Breast epithelium (tissue), 3 donors: Measurements from ENCODE around the gene TVP23A.

ENCODE experiments used
- POLR2A ChIP-seq: fragments of 450-650 bp; IDR thresholded peaks from one replicate; pipeline ENCODE4 v1.6.1; 2016; ENCODE audit warnings: antibody characterized with exemption, mild to moderate bottlenecking, moderate library complexity
- POLR2AphosphoS5 ChIP-seq, 3 donors: sonication (generic); formaldehyde crosslinking; IDR thresholded peaks; one replicate each; pipeline ENCODE4 v1.6.1; 2017; ENCODE audit warnings: antibody characterized with exemption in 3 of 3
- TF ChIP-seq, protein P1 (sequence below), 3 donors: fragments of 450-650 bp; IDR thresholded peaks; one replicate each; pipeline ENCODE4 v1.5.1; 2016 to 2017; ENCODE audit warnings: antibody characterized with exemption in 3 of 3, mild to moderate bottlenecking in 3 of 3, moderate library complexity in 3 of 3

DNA sequence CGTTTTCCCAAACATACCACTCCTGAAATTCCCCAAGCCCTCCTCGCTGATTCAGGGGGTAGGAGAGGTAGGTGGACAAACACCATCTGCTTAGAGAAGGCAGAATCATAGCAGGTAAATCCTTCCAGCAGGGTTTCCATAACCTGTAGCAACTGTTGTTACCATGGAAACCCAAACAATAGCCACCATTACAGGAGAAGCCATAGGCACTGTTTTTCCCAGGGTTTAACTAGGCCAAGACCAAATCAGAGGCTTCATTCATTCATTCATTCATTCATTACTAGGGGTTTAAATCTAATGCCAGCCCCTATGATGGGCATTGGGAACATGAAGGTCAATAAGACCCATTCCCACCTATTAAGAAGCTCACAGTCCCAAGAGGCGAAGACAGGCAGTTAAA is 32.9 kb upstream of the TVP23A start:
- TF ChIP-seq, protein P1, sequence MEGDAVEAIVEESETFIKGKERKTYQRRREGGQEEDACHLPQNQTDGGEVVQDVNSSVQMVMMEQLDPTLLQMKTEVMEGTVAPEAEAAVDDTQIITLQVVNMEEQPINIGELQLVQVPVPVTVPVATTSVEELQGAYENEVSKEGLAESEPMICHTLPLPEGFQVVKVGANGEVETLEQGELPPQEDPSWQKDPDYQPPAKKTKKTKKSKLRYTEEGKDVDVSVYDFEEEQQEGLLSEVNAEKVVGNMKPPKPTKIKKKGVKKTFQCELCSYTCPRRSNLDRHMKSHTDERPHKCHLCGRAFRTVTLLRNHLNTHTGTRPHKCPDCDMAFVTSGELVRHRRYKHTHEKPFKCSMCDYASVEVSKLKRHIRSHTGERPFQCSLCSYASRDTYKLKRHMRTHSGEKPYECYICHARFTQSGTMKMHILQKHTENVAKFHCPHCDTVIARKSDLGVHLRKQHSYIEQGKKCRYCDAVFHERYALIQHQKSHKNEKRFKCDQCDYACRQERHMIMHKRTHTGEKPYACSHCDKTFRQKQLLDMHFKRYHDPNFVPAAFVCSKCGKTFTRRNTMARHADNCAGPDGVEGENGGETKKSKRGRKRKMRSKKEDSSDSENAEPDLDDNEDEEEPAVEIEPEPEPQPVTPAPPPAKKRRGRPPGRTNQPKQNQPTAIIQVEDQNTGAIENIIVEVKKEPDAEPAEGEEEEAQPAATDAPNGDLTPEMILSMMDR (IDR thresholded peaks at IDR 0.05), result no peak
- TF ChIP-seq POLR2A, result no peak
- no peak for TF ChIP-seq POLR2AphosphoS5 (IDR thresholded peaks at IDR 0.05)
